ENCODE data around the gene PARVB.

- TF ChIP-seq EZH2 (IDR thresholded peaks at IDR 0.05): no peak
- TF ChIP-seq CTCF (IDR thresholded peaks at IDR 0.05): no peak
- TF ChIP-seq EZH2phosphoT487 (IDR thresholded peaks at IDR 0.05): no peak
Measured at GRCh38 chr22:44063462-44064371, 39.6 kb downstream of the PARVB start.

Measured in neural progenitor cell (in vitro differentiated cells).